ENCODE data around the gene WAC. TPM values are rescaled to one million over a fixed set of nuclear protein-coding genes. Genes with fewer than 3 reads are reported as not detected.

The WAC gene
- total and polyA plus RNA-seq, 9 of the 15 experiments (the other 6 are each of a cell fraction or from before 2014, with no cell fraction given): 24.8 to 123 (median 78.2) TPM

- TF ChIP-seq, protein P1, sequence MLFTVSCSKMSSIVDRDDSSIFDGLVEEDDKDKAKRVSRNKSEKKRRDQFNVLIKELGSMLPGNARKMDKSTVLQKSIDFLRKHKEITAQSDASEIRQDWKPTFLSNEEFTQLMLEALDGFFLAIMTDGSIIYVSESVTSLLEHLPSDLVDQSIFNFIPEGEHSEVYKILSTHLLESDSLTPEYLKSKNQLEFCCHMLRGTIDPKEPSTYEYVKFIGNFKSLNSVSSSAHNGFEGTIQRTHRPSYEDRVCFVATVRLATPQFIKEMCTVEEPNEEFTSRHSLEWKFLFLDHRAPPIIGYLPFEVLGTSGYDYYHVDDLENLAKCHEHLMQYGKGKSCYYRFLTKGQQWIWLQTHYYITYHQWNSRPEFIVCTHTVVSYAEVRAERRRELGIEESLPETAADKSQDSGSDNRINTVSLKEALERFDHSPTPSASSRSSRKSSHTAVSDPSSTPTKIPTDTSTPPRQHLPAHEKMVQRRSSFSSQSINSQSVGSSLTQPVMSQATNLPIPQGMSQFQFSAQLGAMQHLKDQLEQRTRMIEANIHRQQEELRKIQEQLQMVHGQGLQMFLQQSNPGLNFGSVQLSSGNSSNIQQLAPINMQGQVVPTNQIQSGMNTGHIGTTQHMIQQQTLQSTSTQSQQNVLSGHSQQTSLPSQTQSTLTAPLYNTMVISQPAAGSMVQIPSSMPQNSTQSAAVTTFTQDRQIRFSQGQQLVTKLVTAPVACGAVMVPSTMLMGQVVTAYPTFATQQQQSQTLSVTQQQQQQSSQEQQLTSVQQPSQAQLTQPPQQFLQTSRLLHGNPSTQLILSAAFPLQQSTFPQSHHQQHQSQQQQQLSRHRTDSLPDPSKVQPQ (CRISPR knock-in tag; IDR thresholded peaks at IDR 0.05; ENCODE audit: borderline replicate concordance): no peak
- TF ChIP-seq IRF2 (CRISPR knock-in tag; IDR thresholded peaks at IDR 0.05): no peak
Measured at GRCh38 chr10:28600056-28600455, 67.1 kb downstream of the WAC start (continued).

GRCh38 chr10:28601012-28601411, 68.1 kb downstream of the WAC start:
- no peak overlapping the region for H3K27ac ChIP-seq (ENCODE audit: extremely low read depth, low read depth, low read length)
- H3K79me2 ChIP-seq (ENCODE audit: control insufficient read depth, insufficient read depth, low read length): peaks cover 93% of the 10 kb centered on the region
- H3K4me2 ChIP-seq (ENCODE audit: insufficient read depth, low read length): no peak overlapping the region
- no peaks in the 10 kb centered on the region for H3K4me1 ChIP-seq (replicated peaks in 1 of 2; ENCODE audit: control insufficient read depth in 2 of 2, insufficient read depth in 2 of 2, low read length in 2 of 2)
- WGBS (ENCODE audit: insufficient coverage, low coverage, missing lambda C conversion rate): 69% methylated on average over 4 of the region's 4 CpGs
- DNase-seq (ENCODE audit: extremely low read depth in 1 of 4, low spot score in 3 of 4): no peak
- CTCF ChIA-PET (ENCODE audit: low intra/inter-chr PET ratio): no interaction called here
- H2AFZ ChIP-seq (ENCODE audit: low read depth, low read length): no peak overlapping the region
- H3K4me3 ChIP-seq: no peak overlapping the region
- H3K9me3 ChIP-seq (replicated peaks; ENCODE audit: control insufficient read depth, insufficient read depth, low read depth, low read length): no peaks in the 10 kb centered on the region
- POLR2A ChIA-PET: no interaction called here
- intact Hi-C loops (cut with micrococcal nuclease): no loop called here
- peaks cover 89% of the 10 kb centered on the region for H3K36me3 ChIP-seq (ENCODE audit: control insufficient read depth, insufficient read depth, low read length)
- peaks cover 5% of the 10 kb centered on the region; the same call in 1 of the 2 replicates for H4K20me1 ChIP-seq (replicated peaks; ENCODE audit: control insufficient read depth, insufficient read depth, low read length)
- H3K27me3 ChIP-seq (ENCODE audit: control insufficient read depth in 2 of 2, insufficient read depth in 2 of 2, low read length in 2 of 2): no peaks in the 10 kb centered on the region
- no peaks in the 10 kb centered on the region for H3K9me1 ChIP-seq (ENCODE audit: control insufficient read depth, insufficient read depth, low read length)
- FAIRE-seq: no peak
- in situ Hi-C loops (cut with MboI): no loop called here
- H3K9ac ChIP-seq (ENCODE audit: insufficient read depth in 1 of 2, low read depth in 2 of 2, low read length in 2 of 2): no peak overlapping the region
- BruUV-seq (replicated peaks): no TSS peak
- ATAC-seq: no peak
- TF ChIP-seq JUN (IDR thresholded peaks at IDR 0.05; ENCODE audit: borderline replicate concordance, low read depth, low read length) (no peak), JUN (CRISPR knock-in tag; IDR thresholded peaks at IDR 0.05; ENCODE audit: borderline replicate concordance) (no peak), ESRRA (IDR thresholded peaks at IDR 0.05; ENCODE audit: borderline replicate concordance, low read depth) (no peak), MYNN (IDR thresholded peaks at IDR 0.05) (no peak), MYNN (CRISPR knock-in tag; IDR thresholded peaks at IDR 0.05) (no peak), ZNF23 (CRISPR knock-in tag; IDR thresholded peaks at IDR 0.05) (no peak), FUS (optimal IDR thresholded peaks at IDR 0.05; ENCODE audit: low read depth, low read length) (no peak), ZNF318 (IDR thresholded peaks at IDR 0.05; ENCODE audit: borderline replicate concordance in 1 of 2, low read depth in 1 of 2) (no peak)

Data from K562 (cell line).